ENCODE measurements around the gene CIT. TPM values are rescaled to one million over a fixed set of nuclear protein-coding genes. Genes with fewer than 3 reads are reported as not detected.
"Not testable (repeated sequence)": the region's sequence is repeated elsewhere in the genome, so short reads cannot be mapped to it uniquely, and the experiment has no call there.

Gene CIT
- total RNA-seq, 1 donor from 2014 or later: 4.4 TPM

- DNase-seq: no peak
Observed at GRCh38 chr12:119728444-119728745, 148.7 kb downstream of the CIT start.

GRCh38 chr12:119727600-119728443 is 149.3 kb downstream of the CIT start:
- DNase-seq: peak; percentile 42

- DNase-seq: no peak
Observed at GRCh38 chr12:119725523-119725922, 151.6 kb downstream of the CIT start.

- no peak for DNase-seq
Observed at GRCh38 chr12:119721306-119721705, 155.8 kb downstream of the CIT start.

GRCh38 chr12:119720349-119720748 is 156.8 kb downstream of the CIT start:
- DNase-seq: no peak

- no peak for DNase-seq
Observed at GRCh38 chr12:119718141-119718540, 159.0 kb downstream of the CIT start.

GRCh38 chr12:119715268-119715620 is 161.9 kb downstream of the CIT start:
- peak; percentile 53 for DNase-seq

GRCh38 chr12:119714614-119715267 is 162.4 kb downstream of the CIT start:
- DNase-seq: no peak

GRCh38 chr12:119713551-119714031 is 163.5 kb downstream of the CIT start:
- DNase-seq: no peak

GRCh38 chr12:119712721-119713120 is 164.4 kb downstream of the CIT start:
- DNase-seq: no peak

- no peak for DNase-seq
Observed at GRCh38 chr12:119711693-119712092, 165.4 kb downstream of the CIT start.

- no peak for DNase-seq
Observed at GRCh38 chr12:119710965-119711551, 166.1 kb downstream of the CIT start.

- DNase-seq: no peak
Observed at GRCh38 chr12:119710374-119710964, 166.7 kb downstream of the CIT start.

GRCh38 chr12:119706427-119706826 is 170.7 kb downstream of the CIT start:
- not testable (repeated sequence) for DNase-seq

- DNase-seq: no peak
Observed at GRCh38 chr12:119705182-119705581, 171.9 kb downstream of the CIT start.

- DNase-seq: peak; percentile 71
Observed at GRCh38 chr12:119704065-119704747, 172.9 kb downstream of the CIT start.

- DNase-seq: no peak
Observed at GRCh38 chr12:119700078-119700477, 177.0 kb downstream of the CIT start.

GRCh38 chr12:119699199-119699760 is 177.8 kb downstream of the CIT start:
- no peak for DNase-seq

- DNase-seq: no peak
Observed at GRCh38 chr12:119696943-119697342, 180.2 kb downstream of the CIT start.

- peak; percentile 43 for DNase-seq
Observed at GRCh38 chr12:119695034-119695433, 182.1 kb downstream of the CIT start.

- DNase-seq: no peak
Observed at GRCh38 chr12:119694111-119694510, 183.0 kb downstream of the CIT start.

GRCh38 chr12:119693511-119693910 is 183.6 kb downstream of the CIT start:
- no peak for DNase-seq
